NCI-H510A (cell line): ENCODE measurements around the gene SLC38A10.
A peak's percentile ranks its signal among the peaks of the same experiment; 100 is the strongest.

Experiments used
- DNase-seq: peaks from one replicate; lab custom pipeline; 2025; lab: John Stamatoyannopoulos, UW

The SLC38A10 gene

GRCh38 chr17:81331527-81332043 is 36.5 kb upstream of the SLC38A10 start:
- DNase-seq: no peak

GRCh38 chr17:81330884-81331245 is 35.8 kb upstream of the SLC38A10 start:
- DNase-seq: no peak

DNA sequence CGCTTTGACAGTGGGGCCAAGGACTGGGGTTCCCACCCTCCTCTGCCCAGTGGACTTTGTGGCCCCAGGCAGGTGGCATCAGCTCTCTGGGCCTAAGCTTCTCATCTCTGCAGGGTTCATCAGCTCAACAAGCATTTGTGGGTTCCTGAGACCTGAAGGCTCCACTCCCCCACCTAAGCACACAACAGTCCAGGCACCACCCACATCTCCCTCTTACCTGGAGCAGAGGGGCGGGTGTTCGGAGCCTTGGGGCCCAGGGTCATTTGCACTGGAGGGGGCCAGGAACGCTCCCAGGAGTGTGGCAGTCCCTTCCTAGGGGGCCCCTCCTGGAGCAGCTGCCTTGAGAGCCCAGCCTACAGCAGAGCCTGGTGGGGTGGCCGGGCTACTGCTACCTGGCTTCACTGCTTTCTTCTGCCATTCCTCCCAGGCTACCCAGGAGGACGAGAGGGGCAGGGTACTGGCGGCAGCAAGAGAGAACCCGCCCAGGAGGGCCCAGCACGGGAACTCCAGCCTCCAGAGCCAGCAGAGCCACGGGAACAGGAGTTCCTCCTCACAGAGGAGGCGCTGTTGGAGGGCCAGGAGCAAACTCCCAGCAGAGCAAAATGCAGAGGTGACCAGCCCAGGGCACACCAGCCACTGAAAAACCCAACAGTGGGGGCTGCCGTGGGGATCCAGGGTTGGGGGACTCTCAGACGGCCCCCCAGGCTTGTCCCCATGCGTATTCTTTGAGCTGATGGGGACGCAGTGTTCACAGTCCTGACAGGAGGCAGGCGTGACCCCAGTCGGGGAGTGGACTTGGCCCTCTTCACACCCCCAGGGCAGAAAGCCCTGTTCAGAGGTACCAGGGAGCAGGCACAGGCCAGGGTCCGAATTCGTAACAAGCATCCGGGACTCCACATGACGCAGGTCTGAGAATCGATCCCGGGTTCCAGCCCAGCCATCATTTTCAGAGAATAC is 35.1 kb upstream of the SLC38A10 start:
- DNase-seq: peak; percentile 77

- peak; percentile 94 for DNase-seq
Observed at GRCh38 chr17:81328978-81329926, 34.1 kb upstream of the SLC38A10 start.

GRCh38 chr17:81328489-81328888 is 33.4 kb upstream of the SLC38A10 start:
- peak; percentile 52 for DNase-seq

- no peak for DNase-seq
Observed at GRCh38 chr17:81325714-81326358, 30.7 kb upstream of the SLC38A10 start.

DNA sequence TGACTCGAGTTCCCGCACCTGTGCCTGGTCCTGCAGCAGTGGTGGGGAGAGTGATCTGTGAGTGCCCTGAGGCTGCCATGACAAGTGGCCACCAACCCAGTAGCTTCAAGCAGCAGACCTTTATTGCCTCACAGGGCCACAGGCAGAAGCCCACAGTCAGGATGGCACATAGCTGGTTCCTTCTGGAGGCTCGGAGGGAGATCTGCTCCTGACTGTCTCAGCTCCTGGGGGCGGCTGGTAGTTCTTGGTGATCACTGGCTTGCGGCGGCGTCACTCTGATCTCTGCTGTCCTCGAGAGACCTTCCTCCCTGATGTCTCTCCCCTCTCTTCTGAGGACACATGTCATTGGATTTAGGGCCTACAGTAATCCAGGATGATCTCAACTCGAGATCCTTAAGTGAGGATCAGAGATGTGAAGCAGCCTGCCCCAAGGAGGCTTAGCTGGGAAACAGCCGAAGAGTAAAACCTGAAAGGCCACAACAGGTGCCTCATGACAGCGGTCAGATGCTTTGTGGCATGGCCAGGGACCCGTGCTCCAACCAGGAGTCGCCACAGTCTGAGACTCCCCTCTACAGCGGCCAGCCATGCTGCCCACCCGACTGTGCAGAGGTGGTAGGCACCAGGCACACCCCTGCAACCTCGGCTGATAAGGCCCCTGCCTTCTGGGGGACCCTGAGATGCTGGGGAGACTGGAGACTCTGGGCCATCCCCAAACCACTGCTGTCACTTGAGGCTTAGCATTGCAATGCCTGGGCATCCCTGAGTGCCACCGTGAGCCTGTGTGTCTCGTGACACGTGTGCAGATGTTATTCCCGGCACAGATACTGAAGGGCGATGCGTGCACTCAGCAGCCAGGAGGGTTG is 30.0 kb upstream of the SLC38A10 start:
- DNase-seq: no peak

DNA sequence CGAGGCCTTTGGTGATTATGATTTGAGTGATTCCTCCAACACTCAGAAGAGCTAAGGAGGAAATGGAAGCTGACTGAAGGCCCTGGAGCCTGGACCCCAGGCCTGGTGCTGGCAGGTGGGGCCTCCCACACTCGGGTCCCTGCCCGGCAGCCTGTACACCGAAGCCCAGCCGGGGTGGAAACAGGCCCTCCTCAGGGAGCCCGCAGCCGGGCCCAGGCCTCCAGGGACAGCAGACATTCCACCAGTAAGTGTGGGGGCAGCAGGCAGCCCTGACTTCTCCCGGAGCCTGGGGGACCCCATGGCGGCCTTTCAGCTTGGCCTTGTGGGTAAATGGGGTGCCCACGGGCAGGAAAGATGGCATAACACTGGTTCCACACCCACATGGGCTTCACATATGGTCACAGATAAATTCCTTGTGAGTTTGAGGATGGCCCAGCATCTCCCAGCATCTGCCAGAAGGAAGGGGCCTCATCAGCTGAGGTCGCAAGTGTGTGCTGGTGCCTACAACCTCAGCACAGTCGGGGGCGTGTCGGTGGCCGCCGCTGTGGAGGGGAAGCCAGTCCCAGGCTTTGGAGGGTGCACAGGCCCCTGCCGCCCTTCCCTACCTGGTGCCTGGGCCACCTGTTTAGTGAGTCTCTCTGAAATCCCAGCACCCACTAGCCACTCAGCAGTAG is 29.2 kb upstream of the SLC38A10 start:
- no peak for DNase-seq

DNA sequence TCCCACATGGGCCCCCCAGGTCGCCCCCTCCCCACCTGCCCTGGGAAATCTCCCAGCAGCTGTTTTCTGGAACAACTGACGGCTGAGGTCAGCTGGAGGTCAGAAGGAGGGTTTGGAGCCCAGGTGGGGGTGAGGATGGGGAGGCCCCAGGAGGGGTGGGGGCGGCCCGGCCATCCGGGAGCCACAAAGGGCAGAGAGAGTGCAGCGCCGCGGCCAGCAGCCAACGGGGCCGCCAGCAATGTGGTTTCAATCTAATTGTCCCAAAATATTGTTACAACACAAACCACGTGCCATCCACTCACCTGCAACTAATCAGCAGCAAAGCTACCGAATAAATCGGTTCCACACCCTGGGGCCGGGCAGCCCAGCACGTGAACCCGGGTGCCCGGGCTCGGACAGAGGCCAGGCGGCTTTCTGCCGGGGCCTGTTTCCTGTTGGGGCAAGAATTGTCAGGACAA is 28.3 kb upstream of the SLC38A10 start:
- no peak for DNase-seq

- DNase-seq: no peak
Observed at GRCh38 chr17:81323083-81323369, 27.9 kb upstream of the SLC38A10 start.

- DNase-seq: no peak
Observed at GRCh38 chr17:81322271-81323082, 27.4 kb upstream of the SLC38A10 start.

DNA sequence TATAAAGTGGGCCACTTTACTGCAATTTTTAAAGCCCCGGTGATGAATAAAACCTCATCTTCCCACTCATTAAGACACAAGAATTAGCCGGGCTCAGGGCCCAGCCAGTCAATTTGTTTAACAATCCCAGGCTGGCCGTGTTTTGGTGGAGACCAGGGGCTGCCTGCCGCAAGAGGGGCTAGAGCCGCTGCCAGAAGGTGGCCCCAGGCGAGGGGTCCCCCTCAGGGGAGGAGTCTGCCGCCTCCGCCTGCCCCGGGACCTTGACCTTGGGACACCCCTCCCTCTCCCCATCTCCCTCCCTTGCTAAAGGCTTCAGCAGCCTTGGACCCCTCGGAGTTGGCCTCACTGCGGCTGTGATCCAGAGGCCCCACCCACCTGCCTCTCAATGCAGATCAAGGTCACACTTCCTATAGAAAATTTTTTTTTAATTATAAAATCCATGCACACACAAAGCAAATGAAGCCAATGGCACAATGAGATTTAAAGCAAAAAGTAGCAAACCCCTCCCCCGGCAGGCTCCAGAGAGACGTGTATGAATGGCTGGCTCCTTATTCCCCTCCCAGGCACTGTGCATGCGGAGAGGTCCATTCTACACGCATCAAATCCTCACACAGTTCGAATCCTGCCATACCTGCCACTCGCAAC is 23.0 kb upstream of the SLC38A10 start:
- no peak for DNase-seq

GRCh38 chr17:81317530-81317821 is 22.4 kb upstream of the SLC38A10 start:
- DNase-seq: no peak

GRCh38 chr17:81315885-81316391 is 20.8 kb upstream of the SLC38A10 start:
- no peak for DNase-seq

DNA sequence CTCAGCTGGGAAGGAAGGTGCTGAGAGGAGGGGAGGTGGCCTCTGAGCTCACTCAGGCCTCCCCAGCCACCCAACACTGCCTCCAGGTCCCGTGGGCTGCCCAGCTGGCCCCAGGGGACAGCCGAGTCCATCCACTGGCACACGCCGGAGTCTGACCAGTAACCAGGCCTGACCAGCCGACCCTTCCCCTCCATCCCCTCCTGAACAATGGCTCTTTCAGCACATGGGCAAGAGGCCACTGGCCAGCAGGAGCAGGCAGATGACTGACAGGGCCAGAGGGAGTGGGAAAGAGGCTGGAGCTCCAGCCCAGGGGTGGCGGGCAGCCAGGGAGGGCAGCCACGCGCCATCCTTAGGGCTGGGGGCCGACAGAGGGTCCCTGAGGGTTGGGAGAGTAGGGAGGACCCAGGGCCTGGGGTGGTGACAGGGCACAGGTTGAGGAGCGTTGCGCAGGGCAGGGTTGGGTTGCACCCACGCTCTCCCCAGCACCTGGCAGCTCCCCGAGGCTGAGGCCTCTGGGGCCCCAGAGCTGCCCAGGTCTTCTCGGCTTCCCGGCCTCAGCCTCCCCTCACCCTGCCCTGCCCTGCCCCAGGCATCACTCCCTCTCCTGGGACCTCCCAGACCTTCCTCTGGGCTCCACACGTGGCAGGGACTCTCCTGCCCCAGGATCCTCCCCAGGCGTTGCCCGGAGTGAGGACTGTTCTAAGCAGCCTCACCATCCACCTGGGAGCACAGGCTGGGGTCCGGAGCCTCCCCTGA is 20.2 kb upstream of the SLC38A10 start:
- no peak for DNase-seq

DNA sequence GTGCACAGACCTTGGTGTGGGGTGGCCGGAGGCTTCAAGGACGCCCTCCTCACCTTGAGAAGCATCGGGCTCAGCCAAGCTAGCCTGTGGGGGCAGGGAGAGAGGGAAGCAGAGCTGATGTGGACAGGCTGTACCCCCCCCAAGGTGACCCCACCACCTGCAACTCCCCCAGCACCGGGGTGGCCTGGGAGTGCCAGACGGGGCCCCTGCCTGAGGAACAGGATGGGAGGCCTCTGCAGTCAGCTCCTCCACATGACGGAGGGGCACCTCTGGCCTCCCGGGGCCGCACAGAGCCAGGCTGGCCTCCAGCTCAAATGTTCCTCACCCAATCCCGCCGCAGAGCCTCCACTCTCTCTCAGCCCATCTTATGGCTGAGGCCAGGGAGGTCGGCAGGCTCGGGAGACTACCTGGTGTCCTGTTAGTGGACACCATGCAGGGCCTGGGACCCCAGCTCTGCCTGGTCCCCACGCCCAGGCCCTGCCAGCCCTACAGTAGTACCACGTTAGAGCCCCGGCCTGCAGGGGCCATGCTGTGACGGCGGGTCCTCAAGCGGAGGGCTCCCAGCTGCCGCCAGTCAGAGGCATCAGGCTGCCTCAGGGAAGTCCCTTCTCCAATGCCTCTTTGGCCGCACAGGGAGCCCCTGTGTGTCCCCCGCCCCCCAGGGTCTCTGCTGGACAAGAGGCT is 19.4 kb upstream of the SLC38A10 start:
- no peak for DNase-seq

DNA sequence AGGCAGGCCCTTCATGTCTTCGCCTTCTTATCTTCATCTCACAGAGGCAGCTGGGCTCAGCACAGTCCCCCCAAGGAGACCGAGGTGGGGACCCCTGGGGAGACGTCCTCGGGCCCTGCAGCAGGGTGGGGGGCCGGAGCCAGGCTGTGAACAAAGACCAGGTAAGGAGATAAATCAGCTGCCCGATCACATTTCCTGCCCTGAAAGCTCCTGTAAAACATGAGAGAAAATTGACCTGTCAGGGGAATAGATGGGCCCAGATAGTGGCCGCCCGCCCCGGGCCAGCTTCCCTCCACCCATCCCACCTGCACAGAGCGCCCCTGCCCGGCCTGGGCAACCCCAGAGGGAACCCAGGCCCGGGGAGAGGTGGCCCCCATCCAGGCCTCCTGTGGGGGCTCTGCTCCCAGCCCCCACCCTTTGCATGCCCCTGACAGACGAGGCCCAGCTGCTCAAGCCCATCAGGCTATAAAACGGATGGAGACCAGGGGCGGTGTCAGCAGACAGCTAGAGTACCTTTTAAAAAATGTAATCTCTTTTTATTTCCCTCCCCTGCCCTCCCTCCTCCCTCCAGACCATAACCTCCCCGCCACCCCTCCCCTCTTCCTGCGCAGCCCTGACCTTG is 18.8 kb upstream of the SLC38A10 start:
- DNase-seq: no peak
